SK-N-SH treated with all-trans-retinoic acid at 6 μM for 48 hours (cell line): ENCODE data around the gene TUBGCP2.
A peak's percentile ranks its signal among the peaks of the same experiment; 100 is the strongest.

Experiments
- ATAC-seq: fragments of 200-7000 bp; cut with Tn5 transposase; 3 replicates; pipeline ENCODE4 v1.9.1; 2020; ENCODE audit warnings: mild to moderate bottlenecking, moderate library complexity
- ARNTL ChIP-seq: fragments of 450-650 bp; formaldehyde crosslinking; IDR thresholded peaks from 2 replicates; pipeline ENCODE4 v1.5.0; 2020; ENCODE audit warnings: low read depth, mild to moderate bottlenecking, moderate library complexity, borderline replicate concordance
- BACH2 ChIP-seq: fragments of 250-450 bp; sonication (Bioruptor Pico); IDR thresholded peaks from 2 replicates; pipeline ENCODE4 v1.9.0; 2021; ENCODE audit warnings: mild to moderate bottlenecking, borderline replicate concordance
- CSDC2 ChIP-seq: fragments of 250-450 bp; sonication (Bioruptor Pico); IDR thresholded peaks from 2 replicates; pipeline ENCODE4 v1.5.0; 2020; ENCODE audit warnings: mild to moderate bottlenecking, moderate library complexity
- ESRRG ChIP-seq: fragments of 250-450 bp; sonication (Bioruptor Pico); IDR thresholded peaks from 2 replicates; pipeline ENCODE4 v1.6.1; 2021; ENCODE audit warnings: mild to moderate bottlenecking
- GLIS3 ChIP-seq: fragments of 250-450 bp; sonication (Bioruptor Pico); IDR thresholded peaks from 2 replicates; pipeline ENCODE4 v1.5.0; 2020; ENCODE audit warnings: mild to moderate bottlenecking, moderate library complexity
- ISL1 ChIP-seq: fragments of 250-450 bp; sonication (Bioruptor Pico); IDR thresholded peaks from 2 replicates; pipeline ENCODE4 v2.1.2; 2022; ENCODE audit warnings: mild to moderate bottlenecking, moderate library complexity
- OSR1 ChIP-seq: fragments of 250-450 bp; sonication (Bioruptor Pico); IDR thresholded peaks from 2 replicates; pipeline ENCODE4 v1.8.0; 2022; ENCODE audit warnings: moderate library complexity, mild to moderate bottlenecking, inconsistent platforms
- TCF4 ChIP-seq: fragments of 250-450 bp; sonication (Bioruptor Pico); IDR thresholded peaks from 2 replicates; pipeline ENCODE4 v1.8.0; 2021; ENCODE audit warnings: mild to moderate bottlenecking, moderate library complexity, borderline replicate concordance
- TOX ChIP-seq: fragments of 250-450 bp; sonication (Bioruptor Pico); IDR thresholded peaks from 2 replicates; pipeline ENCODE4 v1.8.0; 2021; ENCODE audit warnings: mild to moderate bottlenecking, moderate library complexity, borderline replicate concordance
- ZC3H10 ChIP-seq: fragments of 250-450 bp; sonication (Bioruptor Pico); IDR thresholded peaks from 2 replicates; pipeline ENCODE4 v1.5.1; 2021; ENCODE audit warnings: mild to moderate bottlenecking, moderate library complexity
- ZFP3 ChIP-seq: fragments of 250-450 bp; sonication (Bioruptor Pico); IDR thresholded peaks from 2 replicates; pipeline ENCODE4 v1.5.0; 2020; ENCODE audit warnings: mild to moderate bottlenecking, moderate library complexity
- ZNF565 ChIP-seq: fragments of 450-650 bp; formaldehyde crosslinking; conservative IDR thresholded peaks from 2 replicates; pipeline ENCODE4 v1.5.0; 2020; ENCODE audit warnings: low read depth, mild to moderate bottlenecking, moderate library complexity
- TF ChIP-seq, protein P1 (sequence below): fragments of 250-450 bp; sonication (Bioruptor Pico); IDR thresholded peaks from 2 replicates; pipeline ENCODE4 v1.5.1; 2020; ENCODE audit warnings: low read depth, mild to moderate bottlenecking, moderate library complexity
- TF ChIP-seq, protein P2 (sequence below): fragments of 250-450 bp; sonication (Bioruptor Pico); IDR thresholded peaks from 2 replicates; pipeline ENCODE4 v1.5.1; 2021; ENCODE audit warnings: mild to moderate bottlenecking, moderate library complexity
- TF ChIP-seq, protein P3 (sequence below): fragments of 250-450 bp; sonication (Bioruptor Pico); IDR thresholded peaks from 2 replicates; pipeline ENCODE4 v1.8.0; 2020; ENCODE audit warnings: mild to moderate bottlenecking, moderate library complexity, borderline replicate concordance
- TF ChIP-seq, protein P4 (sequence below): fragments of 250-450 bp; sonication (Bioruptor Pico); IDR thresholded peaks from 2 replicates; pipeline ENCODE4 v1.8.0; 2021; ENCODE audit warnings: low read depth, mild to moderate bottlenecking, moderate library complexity, borderline replicate concordance
- TF ChIP-seq, protein P5 (sequence below): fragments of 250-450 bp; sonication (Bioruptor Pico); IDR thresholded peaks from 2 replicates; pipeline ENCODE4 v1.5.0; 2020; ENCODE audit warnings: mild to moderate bottlenecking, moderate library complexity

The TUBGCP2 gene

DNA sequence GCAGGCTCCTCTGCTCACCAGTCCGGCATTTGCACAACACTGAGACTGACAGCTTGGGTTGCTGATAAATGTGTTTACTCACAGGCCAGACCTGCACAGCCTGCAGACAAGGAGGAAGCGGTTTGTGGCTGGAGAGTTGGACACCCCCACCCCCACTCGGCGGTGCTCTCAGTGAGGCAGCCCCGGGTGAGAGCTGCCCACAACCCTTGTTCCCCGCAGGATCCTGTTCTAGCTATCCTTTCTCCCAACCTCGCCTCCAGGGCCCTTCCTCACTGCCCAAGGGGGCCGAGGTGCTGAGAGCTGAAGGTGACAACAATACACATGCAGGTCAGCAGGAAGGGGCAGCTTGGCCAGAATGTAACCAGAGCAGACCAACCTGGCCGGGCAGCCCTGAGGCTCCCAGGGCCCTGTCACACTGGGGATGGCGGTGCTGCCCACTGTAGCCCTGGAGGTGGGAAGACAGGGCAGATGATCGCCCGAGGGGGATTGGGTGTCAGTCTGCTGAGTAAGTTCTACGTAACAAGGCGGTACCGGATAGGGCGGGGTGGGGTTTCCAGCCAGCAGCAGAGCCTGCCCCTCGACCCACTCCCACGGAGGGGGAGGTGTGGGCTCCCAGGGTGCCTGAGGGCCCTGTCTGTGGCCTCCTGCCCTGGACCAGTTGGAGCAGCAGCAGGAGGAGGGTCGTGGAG, 30.0 kb downstream of the TUBGCP2 start:
- no peak for ATAC-seq
- TF ChIP-seq ARNTL (CRISPR knock-in tag) (no peak), OSR1 (no peak), ZFP3 (CRISPR knock-in tag) (no peak), ZNF565 (no peak), ZC3H10 (CRISPR knock-in tag) (no peak), BACH2 (CRISPR knock-in tag) (no peak), CSDC2 (CRISPR knock-in tag) (no peak), ESRRG (CRISPR knock-in tag) (no peak), TCF4 (CRISPR knock-in tag) (no peak)
- TF ChIP-seq, protein P1, sequence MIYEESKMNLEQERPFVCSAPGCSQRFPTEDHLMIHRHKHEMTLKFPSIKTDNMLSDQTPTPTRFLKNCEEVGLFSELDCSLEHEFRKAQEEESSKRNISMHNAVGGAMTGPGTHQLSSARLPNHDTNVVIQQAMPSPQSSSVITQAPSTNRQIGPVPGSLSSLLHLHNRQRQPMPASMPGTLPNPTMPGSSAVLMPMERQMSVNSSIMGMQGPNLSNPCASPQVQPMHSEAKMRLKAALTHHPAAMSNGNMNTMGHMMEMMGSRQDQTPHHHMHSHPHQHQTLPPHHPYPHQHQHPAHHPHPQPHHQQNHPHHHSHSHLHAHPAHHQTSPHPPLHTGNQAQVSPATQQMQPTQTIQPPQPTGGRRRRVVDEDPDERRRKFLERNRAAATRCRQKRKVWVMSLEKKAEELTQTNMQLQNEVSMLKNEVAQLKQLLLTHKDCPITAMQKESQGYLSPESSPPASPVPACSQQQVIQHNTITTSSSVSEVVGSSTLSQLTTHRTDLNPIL (CRISPR knock-in tag) = no peak
- TF ChIP-seq, protein P2, sequence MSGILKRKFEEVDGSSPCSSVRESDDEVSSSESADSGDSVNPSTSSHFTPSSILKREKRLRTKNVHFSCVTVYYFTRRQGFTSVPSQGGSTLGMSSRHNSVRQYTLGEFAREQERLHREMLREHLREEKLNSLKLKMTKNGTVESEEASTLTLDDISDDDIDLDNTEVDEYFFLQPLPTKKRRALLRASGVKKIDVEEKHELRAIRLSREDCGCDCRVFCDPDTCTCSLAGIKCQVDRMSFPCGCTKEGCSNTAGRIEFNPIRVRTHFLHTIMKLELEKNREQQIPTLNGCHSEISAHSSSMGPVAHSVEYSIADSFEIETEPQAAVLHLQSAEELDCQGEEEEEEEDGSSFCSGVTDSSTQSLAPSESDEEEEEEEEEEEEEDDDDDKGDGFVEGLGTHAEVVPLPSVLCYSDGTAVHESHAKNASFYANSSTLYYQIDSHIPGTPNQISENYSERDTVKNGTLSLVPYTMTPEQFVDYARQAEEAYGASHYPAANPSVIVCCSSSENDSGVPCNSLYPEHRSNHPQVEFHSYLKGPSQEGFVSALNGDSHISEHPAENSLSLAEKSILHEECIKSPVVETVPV = no peak
- TF ChIP-seq, protein P3, sequence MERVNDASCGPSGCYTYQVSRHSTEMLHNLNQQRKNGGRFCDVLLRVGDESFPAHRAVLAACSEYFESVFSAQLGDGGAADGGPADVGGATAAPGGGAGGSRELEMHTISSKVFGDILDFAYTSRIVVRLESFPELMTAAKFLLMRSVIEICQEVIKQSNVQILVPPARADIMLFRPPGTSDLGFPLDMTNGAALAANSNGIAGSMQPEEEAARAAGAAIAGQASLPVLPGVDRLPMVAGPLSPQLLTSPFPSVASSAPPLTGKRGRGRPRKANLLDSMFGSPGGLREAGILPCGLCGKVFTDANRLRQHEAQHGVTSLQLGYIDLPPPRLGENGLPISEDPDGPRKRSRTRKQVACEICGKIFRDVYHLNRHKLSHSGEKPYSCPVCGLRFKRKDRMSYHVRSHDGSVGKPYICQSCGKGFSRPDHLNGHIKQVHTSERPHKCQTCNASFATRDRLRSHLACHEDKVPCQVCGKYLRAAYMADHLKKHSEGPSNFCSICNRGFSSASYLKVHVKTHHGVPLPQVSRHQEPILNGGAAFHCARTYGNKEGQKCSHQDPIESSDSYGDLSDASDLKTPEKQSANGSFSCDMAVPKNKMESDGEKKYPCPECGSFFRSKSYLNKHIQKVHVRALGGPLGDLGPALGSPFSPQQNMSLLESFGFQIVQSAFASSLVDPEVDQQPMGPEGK (CRISPR knock-in tag) = no peak
- TF ChIP-seq, protein P4, sequence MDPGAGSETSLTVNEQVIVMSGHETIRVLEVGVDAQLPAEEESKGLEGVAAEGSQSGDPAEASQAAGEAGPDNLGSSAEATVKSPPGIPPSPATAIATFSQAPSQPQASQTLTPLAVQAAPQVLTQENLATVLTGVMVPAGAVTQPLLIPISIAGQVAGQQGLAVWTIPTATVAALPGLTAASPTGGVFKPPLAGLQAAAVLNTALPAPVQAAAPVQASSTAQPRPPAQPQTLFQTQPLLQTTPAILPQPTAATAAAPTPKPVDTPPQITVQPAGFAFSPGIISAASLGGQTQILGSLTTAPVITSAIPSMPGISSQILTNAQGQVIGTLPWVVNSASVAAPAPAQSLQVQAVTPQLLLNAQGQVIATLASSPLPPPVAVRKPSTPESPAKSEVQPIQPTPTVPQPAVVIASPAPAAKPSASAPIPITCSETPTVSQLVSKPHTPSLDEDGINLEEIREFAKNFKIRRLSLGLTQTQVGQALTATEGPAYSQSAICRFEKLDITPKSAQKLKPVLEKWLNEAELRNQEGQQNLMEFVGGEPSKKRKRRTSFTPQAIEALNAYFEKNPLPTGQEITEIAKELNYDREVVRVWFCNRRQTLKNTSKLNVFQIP (CRISPR knock-in tag) = no peak

DNA sequence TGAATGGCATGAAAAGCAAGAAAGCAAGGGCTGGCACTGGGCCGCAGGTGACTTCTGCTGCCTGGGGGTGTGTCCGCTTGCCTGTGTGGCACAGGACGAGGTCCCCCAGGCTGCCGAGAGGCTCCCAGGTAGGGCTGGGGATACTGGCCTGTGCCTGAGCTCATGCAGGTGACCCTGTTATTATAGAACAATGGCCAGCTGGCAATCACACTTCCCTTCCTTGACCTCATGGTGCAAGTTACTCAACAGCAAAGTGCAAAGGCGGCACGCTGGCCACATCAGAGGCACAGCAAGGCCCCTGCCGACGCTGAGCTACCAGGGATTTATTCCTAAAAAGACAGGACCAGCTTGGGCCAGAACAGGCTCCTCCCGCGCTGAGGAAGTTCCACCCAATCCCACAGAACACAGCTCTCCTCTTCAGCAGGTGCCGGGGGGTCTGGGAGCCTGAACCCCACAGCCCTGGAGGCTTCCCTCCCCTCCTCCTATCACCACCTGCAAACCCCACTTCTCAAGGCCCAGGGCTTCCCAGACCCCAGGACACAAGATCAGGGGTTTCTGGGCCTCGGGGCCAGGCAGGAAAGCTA, 30.6 kb downstream of the TUBGCP2 start:
- no peak for TF ChIP-seq TOX
- TF ChIP-seq OSR1 = no peak
- no peak for ATAC-seq

DNA sequence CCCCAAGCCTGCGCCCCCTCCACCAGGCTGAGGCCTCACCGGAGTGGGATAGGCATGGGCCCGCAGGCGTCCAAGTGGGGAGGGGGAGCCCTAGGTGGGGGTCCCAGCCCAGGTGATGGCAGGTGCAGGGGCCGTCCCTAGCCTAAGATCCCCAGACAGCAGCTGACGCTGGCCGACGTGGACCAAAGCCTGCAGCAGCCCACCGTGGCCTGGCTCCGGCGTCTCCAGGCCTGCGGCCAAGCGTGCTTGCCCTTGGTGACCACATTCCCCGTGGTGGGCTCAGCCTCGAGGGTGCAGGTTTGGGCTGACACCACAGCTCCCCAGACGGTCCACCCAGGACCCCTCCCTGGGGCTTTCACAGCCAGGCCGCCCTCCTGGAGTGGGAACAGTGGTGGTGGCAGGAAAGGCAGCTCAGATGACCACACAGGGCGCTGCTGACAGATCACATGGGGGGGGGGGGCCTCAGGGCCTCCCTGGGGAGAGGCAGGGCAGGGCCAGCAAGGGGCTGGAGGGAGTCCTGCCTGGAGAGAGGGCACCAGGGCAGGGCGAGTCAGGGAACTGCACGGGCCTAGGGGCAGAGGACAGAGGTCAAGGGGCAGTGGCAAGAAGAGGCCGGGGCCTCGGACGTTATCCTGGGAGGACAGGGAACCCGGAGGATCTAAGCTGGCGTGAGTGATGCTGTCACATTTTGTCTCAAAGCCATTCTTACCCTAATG, 31.2 kb downstream of the TUBGCP2 start:
- ATAC-seq = no peak; the same call in 2 of the 3 replicates
- TF ChIP-seq ZC3H10 (CRISPR knock-in tag) = no peak
- TF ChIP-seq, protein P5, sequence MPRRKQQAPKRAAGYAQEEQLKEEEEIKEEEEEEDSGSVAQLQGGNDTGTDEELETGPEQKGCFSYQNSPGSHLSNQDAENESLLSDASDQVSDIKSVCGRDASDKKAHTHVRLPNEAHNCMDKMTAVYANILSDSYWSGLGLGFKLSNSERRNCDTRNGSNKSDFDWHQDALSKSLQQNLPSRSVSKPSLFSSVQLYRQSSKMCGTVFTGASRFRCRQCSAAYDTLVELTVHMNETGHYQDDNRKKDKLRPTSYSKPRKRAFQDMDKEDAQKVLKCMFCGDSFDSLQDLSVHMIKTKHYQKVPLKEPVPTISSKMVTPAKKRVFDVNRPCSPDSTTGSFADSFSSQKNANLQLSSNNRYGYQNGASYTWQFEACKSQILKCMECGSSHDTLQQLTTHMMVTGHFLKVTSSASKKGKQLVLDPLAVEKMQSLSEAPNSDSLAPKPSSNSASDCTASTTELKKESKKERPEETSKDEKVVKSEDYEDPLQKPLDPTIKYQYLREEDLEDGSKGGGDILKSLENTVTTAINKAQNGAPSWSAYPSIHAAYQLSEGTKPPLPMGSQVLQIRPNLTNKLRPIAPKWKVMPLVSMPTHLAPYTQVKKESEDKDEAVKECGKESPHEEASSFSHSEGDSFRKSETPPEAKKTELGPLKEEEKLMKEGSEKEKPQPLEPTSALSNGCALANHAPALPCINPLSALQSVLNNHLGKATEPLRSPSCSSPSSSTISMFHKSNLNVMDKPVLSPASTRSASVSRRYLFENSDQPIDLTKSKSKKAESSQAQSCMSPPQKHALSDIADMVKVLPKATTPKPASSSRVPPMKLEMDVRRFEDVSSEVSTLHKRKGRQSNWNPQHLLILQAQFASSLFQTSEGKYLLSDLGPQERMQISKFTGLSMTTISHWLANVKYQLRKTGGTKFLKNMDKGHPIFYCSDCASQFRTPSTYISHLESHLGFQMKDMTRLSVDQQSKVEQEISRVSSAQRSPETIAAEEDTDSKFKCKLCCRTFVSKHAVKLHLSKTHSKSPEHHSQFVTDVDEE (CRISPR knock-in tag) = no peak
- TF ChIP-seq, all 23 proteins: peak for 0

DNA sequence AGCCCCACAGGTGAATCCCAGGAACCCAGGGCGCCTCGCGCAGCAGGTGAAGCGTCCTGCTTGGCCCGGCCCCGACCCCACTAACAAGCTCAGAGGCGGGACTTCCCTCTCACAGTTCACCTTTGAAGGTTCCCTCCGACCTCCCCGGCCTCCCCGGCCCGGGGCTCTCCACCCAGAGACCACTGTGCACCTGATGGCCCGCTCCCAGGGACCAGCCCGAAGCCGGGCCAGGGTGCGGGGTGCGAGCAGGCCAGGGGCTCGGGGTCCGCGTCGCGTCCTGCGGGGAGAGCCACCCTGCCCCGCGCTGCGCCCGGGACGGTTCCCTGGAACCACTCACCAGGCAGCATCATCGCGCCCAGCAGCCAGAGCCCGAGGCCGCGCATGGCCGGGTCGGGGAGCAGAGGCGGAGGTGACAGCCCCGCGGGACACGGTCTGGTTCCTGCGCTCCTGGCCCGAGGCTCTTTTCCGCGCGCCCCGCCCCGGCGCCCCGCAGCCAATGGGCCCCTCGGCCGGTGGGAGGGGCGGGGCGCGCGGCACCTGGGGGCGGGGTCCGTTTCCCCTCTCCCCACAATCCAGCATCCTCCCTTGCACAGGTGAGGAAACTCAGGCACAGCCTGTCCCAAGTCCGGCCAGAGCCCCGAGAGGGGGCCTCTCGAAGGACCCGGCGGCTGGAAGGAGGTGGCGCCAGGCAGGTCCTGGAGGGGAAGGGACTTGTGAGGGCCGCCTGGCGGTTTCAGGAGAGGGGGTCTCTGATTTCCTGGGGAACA, 32.1 kb downstream of the TUBGCP2 start, which contains the start of gene ADAM8:
TSS of gene ADAM8 (minus strand) at position 434 of the 767 bp plus-strand sequence. CDS start at position 383, 51 bp downstream.
- peak; percentile 45 for ATAC-seq
- no peak for TF ChIP-seq ISL1 (CRISPR knock-in tag)
- TF ChIP-seq, protein P3 (CRISPR knock-in tag) = no peak
- no peak for TF ChIP-seq ZC3H10 (CRISPR knock-in tag)
- TF ChIP-seq GLIS3 (CRISPR knock-in tag) = no peak
- TF ChIP-seq, protein P1 (CRISPR knock-in tag) = no peak
- TF ChIP-seq ARNTL (CRISPR knock-in tag) = no peak
- TF ChIP-seq, protein P2 = no peak
- no peak for TF ChIP-seq TOX
- no peak for TF ChIP-seq OSR1
- TF ChIP-seq ZFP3 (CRISPR knock-in tag) = no peak
